ENCODE measurements around the gene CAMTA1. TPM values are rescaled to one million over a fixed set of nuclear protein-coding genes. Genes with fewer than 3 reads are reported as not detected.

The CAMTA1 gene
- total and polyA plus RNA-seq, 9 of the 15 experiments (the other 6 are each of a cell fraction or from before 2014, with no cell fraction given), result 43.9 to 161 (median 65.9) TPM

DNA sequence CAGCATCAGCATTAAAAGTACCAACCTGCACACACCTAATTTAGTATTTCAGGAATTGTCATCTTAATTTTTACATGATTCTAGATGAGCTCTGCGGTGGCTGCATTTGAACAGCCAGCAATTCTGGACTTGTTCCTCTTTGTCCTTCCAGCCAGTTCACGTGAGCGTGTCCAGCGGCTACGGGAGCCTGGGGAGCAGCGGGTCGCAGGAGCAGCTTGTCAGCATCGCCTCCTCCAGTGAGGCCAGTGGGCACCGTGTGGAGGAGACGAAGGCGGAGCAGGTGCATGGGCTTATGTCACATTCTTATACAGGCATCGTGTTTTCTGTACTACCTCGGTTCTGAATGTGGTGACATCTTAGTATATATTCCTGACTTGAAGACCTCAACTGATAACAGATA lies 1024.5 kb downstream of the CAMTA1 start:
- Histone ChIP-seq H3K9ac (ENCODE audit: insufficient read depth in 1 of 2, low read depth in 2 of 2, low read length in 2 of 2) (no peak overlapping the region), H3K36me3 (ENCODE audit: control insufficient read depth, insufficient read depth, low read length) (peaks cover 25% of the 10 kb centered on the region; the same call in 2 of the 3 replicates), H3K9me1 (ENCODE audit: control insufficient read depth, insufficient read depth, low read length) (no peaks in the 10 kb centered on the region), H4K20me1 (replicated peaks; ENCODE audit: control insufficient read depth, insufficient read depth, low read length) (no peaks in the 10 kb centered on the region), H3K27ac (ENCODE audit: extremely low read depth, low read depth, low read length) (no peak overlapping the region), H3K4me3 (no peak overlapping the region), H3K27me3 (ENCODE audit: control insufficient read depth in 2 of 2, insufficient read depth in 2 of 2, low read length in 2 of 2) (no peaks in the 10 kb centered on the region), H3K79me2 (ENCODE audit: control insufficient read depth, insufficient read depth, low read length) (no peaks in the 10 kb centered on the region), H2AFZ (ENCODE audit: low read depth, low read length) (no peak overlapping the region), H3K4me2 (ENCODE audit: insufficient read depth, low read length) (no peak overlapping the region), H3K9me3 (replicated peaks; ENCODE audit: control insufficient read depth, insufficient read depth, low read depth, low read length) (peaks cover 4% of the 10 kb centered on the region; the same call in 1 of the 2 replicates), H3K4me1 (replicated peaks in 1 of 2; ENCODE audit: control insufficient read depth in 2 of 2, insufficient read depth in 2 of 2, low read length in 2 of 2) (0 out of 5 replicates have a peak, but pooled peaks cover 0 to 2% of the 10 kb centered on the region in 2 experiments)
- intact Hi-C loops (cut with micrococcal nuclease) (no loop called here), in situ Hi-C loops (cut with MboI) (loop anchor here (5.0 kb wide), 1 partner anchor 93 kb away; no protein-coding TSS in a partner anchor)
- ATAC-seq (no peak), DNase-seq (ENCODE audit: extremely low read depth in 1 of 4, low spot score in 3 of 4) (no peak), FAIRE-seq (no peak)
- no TSS peak for BruUV-seq (replicated peaks)
- ChIA-PET CTCF (ENCODE audit: low intra/inter-chr PET ratio) (interaction anchor here (0.6 kb wide), 1 partner anchor 13 kb away, joined by 3 read pairs; no protein-coding TSS in a partner anchor), POLR2A (no interaction called here)
- 91% methylated on average over 13 of the region's 13 CpGs for WGBS (ENCODE audit: insufficient coverage, low coverage, missing lambda C conversion rate)
- TF ChIP-seq, protein P1, sequence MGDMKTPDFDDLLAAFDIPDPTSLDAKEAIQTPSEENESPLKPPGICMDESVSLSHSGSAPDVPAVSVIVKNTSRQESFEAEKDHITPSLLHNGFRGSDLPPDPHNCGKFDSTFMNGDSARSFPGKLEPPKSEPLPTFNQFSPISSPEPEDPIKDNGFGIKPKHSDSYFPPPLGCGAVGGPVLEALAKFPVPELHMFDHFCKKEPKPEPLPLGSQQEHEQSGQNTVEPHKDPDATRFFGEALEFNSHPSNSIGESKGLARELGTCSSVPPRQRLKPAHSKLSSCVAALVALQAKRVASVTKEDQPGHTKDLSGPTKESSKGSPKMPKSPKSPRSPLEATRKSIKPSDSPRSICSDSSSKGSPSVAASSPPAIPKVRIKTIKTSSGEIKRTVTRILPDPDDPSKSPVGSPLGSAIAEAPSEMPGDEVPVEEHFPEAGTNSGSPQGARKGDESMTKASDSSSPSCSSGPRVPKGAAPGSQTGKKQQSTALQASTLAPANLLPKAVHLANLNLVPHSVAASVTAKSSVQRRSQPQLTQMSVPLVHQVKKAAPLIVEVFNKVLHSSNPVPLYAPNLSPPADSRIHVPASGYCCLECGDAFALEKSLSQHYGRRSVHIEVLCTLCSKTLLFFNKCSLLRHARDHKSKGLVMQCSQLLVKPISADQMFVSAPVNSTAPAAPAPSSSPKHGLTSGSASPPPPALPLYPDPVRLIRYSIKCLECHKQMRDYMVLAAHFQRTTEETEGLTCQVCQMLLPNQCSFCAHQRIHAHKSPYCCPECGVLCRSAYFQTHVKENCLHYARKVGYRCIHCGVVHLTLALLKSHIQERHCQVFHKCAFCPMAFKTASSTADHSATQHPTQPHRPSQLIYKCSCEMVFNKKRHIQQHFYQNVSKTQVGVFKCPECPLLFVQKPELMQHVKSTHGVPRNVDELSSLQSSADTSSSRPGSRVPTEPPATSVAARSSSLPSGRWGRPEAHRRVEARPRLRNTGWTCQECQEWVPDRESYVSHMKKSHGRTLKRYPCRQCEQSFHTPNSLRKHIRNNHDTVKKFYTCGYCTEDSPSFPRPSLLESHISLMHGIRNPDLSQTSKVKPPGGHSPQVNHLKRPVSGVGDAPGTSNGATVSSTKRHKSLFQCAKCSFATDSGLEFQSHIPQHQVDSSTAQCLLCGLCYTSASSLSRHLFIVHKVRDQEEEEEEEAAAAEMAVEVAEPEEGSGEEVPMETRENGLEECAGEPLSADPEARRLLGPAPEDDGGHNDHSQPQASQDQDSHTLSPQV (IDR thresholded peaks at IDR 0.05), result no peak
- TF ChIP-seq SLC30A9 (CRISPR knock-in tag; IDR thresholded peaks at IDR 0.05), result no peak
- TF ChIP-seq, protein P2, sequence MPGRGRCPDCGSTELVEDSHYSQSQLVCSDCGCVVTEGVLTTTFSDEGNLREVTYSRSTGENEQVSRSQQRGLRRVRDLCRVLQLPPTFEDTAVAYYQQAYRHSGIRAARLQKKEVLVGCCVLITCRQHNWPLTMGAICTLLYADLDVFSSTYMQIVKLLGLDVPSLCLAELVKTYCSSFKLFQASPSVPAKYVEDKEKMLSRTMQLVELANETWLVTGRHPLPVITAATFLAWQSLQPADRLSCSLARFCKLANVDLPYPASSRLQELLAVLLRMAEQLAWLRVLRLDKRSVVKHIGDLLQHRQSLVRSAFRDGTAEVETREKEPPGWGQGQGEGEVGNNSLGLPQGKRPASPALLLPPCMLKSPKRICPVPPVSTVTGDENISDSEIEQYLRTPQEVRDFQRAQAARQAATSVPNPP (IDR thresholded peaks at IDR 0.05; ENCODE audit: borderline replicate concordance, insufficient read depth, insufficient read length), result no peak
- TF ChIP-seq, protein P3, sequence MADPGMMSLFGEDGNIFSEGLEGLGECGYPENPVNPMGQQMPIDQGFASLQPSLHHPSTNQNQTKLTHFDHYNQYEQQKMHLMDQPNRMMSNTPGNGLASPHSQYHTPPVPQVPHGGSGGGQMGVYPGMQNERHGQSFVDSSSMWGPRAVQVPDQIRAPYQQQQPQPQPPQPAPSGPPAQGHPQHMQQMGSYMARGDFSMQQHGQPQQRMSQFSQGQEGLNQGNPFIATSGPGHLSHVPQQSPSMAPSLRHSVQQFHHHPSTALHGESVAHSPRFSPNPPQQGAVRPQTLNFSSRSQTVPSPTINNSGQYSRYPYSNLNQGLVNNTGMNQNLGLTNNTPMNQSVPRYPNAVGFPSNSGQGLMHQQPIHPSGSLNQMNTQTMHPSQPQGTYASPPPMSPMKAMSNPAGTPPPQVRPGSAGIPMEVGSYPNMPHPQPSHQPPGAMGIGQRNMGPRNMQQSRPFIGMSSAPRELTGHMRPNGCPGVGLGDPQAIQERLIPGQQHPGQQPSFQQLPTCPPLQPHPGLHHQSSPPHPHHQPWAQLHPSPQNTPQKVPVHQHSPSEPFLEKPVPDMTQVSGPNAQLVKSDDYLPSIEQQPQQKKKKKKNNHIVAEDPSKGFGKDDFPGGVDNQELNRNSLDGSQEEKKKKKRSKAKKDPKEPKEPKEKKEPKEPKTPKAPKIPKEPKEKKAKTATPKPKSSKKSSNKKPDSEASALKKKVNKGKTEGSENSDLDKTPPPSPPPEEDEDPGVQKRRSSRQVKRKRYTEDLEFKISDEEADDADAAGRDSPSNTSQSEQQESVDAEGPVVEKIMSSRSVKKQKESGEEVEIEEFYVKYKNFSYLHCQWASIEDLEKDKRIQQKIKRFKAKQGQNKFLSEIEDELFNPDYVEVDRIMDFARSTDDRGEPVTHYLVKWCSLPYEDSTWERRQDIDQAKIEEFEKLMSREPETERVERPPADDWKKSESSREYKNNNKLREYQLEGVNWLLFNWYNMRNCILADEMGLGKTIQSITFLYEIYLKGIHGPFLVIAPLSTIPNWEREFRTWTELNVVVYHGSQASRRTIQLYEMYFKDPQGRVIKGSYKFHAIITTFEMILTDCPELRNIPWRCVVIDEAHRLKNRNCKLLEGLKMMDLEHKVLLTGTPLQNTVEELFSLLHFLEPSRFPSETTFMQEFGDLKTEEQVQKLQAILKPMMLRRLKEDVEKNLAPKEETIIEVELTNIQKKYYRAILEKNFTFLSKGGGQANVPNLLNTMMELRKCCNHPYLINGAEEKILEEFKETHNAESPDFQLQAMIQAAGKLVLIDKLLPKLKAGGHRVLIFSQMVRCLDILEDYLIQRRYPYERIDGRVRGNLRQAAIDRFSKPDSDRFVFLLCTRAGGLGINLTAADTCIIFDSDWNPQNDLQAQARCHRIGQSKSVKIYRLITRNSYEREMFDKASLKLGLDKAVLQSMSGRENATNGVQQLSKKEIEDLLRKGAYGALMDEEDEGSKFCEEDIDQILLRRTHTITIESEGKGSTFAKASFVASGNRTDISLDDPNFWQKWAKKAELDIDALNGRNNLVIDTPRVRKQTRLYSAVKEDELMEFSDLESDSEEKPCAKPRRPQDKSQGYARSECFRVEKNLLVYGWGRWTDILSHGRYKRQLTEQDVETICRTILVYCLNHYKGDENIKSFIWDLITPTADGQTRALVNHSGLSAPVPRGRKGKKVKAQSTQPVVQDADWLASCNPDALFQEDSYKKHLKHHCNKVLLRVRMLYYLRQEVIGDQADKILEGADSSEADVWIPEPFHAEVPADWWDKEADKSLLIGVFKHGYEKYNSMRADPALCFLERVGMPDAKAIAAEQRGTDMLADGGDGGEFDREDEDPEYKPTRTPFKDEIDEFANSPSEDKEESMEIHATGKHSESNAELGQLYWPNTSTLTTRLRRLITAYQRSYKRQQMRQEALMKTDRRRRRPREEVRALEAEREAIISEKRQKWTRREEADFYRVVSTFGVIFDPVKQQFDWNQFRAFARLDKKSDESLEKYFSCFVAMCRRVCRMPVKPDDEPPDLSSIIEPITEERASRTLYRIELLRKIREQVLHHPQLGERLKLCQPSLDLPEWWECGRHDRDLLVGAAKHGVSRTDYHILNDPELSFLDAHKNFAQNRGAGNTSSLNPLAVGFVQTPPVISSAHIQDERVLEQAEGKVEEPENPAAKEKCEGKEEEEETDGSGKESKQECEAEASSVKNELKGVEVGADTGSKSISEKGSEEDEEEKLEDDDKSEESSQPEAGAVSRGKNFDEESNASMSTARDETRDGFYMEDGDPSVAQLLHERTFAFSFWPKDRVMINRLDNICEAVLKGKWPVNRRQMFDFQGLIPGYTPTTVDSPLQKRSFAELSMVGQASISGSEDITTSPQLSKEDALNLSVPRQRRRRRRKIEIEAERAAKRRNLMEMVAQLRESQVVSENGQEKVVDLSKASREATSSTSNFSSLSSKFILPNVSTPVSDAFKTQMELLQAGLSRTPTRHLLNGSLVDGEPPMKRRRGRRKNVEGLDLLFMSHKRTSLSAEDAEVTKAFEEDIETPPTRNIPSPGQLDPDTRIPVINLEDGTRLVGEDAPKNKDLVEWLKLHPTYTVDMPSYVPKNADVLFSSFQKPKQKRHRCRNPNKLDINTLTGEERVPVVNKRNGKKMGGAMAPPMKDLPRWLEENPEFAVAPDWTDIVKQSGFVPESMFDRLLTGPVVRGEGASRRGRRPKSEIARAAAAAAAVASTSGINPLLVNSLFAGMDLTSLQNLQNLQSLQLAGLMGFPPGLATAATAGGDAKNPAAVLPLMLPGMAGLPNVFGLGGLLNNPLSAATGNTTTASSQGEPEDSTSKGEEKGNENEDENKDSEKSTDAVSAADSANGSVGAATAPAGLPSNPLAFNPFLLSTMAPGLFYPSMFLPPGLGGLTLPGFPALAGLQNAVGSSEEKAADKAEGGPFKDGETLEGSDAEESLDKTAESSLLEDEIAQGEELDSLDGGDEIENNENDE (IDR thresholded peaks at IDR 0.05; ENCODE audit: low read depth, low read length), result no peak
- no peak for TF ChIP-seq ZNF507 (tag; conservative IDR thresholded peaks at IDR 0.05)
